Measurements from ENCODE around the gene POMT2.

- TF ChIP-seq GATA2 (IDR thresholded peaks at IDR 0.05; ENCODE audit: low read depth, low read length) (no peak), GATA3 (IDR thresholded peaks at IDR 0.05; ENCODE audit: low read depth, low read length) (no peak)
Measured at GRCh38 chr14:77271113-77271710, 49.5 kb downstream of the POMT2 start, which contains the start of gene NGB.

Measured in SH-SY5Y (cell line).